ENCODE data around the gene HBE1.
"Not testable (repeated sequence)": the region's sequence is repeated elsewhere in the genome, so short reads cannot be mapped to it uniquely, and the experiment has no call there.

Gene HBE1

GRCh38 chr11:5272395-5273017 is 2.8 kb upstream of the HBE1 start:
- TF ChIP-seq, protein P1, sequence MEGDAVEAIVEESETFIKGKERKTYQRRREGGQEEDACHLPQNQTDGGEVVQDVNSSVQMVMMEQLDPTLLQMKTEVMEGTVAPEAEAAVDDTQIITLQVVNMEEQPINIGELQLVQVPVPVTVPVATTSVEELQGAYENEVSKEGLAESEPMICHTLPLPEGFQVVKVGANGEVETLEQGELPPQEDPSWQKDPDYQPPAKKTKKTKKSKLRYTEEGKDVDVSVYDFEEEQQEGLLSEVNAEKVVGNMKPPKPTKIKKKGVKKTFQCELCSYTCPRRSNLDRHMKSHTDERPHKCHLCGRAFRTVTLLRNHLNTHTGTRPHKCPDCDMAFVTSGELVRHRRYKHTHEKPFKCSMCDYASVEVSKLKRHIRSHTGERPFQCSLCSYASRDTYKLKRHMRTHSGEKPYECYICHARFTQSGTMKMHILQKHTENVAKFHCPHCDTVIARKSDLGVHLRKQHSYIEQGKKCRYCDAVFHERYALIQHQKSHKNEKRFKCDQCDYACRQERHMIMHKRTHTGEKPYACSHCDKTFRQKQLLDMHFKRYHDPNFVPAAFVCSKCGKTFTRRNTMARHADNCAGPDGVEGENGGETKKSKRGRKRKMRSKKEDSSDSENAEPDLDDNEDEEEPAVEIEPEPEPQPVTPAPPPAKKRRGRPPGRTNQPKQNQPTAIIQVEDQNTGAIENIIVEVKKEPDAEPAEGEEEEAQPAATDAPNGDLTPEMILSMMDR (IDR thresholded peaks at IDR 0.05; ENCODE audit: borderline replicate concordance, control extremely low read depth, extremely low read depth, insufficient read depth, missing control alignments) = no peak
- in situ Hi-C loops (cut with MboI; ENCODE audit: low sequenced_read_pairs, unreplicated experiment) = no loop called here

DNA sequence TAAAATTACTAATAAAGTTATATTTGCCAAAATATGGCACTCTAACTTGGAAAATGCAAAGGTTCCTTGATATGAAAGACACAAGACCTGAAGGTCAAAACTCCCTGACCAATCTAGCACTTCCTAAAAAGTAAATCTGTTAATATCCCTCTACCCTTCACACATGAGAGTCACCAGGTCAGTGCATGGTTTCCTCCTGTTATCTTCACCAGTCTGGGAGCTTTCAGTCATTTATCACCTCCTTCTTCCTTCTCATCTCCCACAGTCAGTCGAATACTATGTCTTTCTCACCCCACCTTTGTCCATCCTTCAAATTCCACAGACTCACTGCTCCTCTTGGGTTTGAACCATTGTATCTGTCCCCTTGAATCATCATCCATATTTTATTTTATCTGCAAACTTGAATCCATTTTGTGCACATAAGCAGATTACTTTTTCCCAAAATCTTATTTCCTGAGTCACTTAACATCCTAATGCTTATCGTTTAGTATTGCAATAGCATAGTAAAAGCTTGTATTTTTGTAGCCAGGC is 2.6 kb downstream of the HBE1 start:
- no peak for DNase-seq (ENCODE audit: low spot score)
- in situ Hi-C loops (cut with MboI; ENCODE audit: low sequenced_read_pairs, unreplicated experiment) = no loop called here
- TF ChIP-seq, protein P1 (IDR thresholded peaks at IDR 0.05; ENCODE audit: borderline replicate concordance, control extremely low read depth, extremely low read depth, insufficient read depth, missing control alignments) = no peak

More at GRCh38 chr11:5272395-5273017, 2.8 kb upstream of the HBE1 start:
- no peak for DNase-seq (ENCODE audit: low spot score)

DNA sequence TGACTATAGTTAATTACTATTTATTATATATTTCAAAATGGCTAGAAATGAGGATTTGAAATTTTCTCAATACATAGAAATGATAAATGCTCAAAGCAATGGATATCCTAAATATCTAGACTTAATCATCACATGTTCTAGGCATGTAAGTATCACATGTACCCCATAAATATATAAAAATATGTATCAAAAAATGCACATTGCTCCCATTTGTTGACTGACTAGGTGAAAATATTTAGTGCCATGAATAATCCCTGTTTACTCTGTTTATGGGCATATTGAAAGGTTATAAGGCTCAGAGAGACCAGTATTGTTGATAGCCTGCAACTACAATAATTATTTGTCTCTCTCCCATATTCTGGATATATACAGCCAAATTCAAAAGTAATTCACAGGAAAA is 3.1 kb downstream of the HBE1 start:
- TF ChIP-seq, protein P1 (IDR thresholded peaks at IDR 0.05; ENCODE audit: borderline replicate concordance, control extremely low read depth, extremely low read depth, insufficient read depth, missing control alignments) = no peak
- in situ Hi-C loops (cut with MboI; ENCODE audit: low sequenced_read_pairs, unreplicated experiment) = no loop called here
- DNase-seq (ENCODE audit: low spot score) = no peak

GRCh38 chr11:5265832-5266231 is 3.9 kb downstream of the HBE1 start:
- in situ Hi-C loops (cut with MboI; ENCODE audit: low sequenced_read_pairs, unreplicated experiment) = no loop called here
- no peak for DNase-seq (ENCODE audit: low spot score)
- TF ChIP-seq, protein P1 (IDR thresholded peaks at IDR 0.05; ENCODE audit: borderline replicate concordance, control extremely low read depth, extremely low read depth, insufficient read depth, missing control alignments) = no peak

GRCh38 chr11:5258543-5259262 is 11.0 kb downstream of the HBE1 start:
- TF ChIP-seq, protein P1 (IDR thresholded peaks at IDR 0.05; ENCODE audit: borderline replicate concordance, control extremely low read depth, extremely low read depth, insufficient read depth, missing control alignments) = no peak
- DNase-seq (ENCODE audit: low spot score) = no peak
- in situ Hi-C loops (cut with MboI; ENCODE audit: low sequenced_read_pairs, unreplicated experiment) = no loop called here

DNA sequence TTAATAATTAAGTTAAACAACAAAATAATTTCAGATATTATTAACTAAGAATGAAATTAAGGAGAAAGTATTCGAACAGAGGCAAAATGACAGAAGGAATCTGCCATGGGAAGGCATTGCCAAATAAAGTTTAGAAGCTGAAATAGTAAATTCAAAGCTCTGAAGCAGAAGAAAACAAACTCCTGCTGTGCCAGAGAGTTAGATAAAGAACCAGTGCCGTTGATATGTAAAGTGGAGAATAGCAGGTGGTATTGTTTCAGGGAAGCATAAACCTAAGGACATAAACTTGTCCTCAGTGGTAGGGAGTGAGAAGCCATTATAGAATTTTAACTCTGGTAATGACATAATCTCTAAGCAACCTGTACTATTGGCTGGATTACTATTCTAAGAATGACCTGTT is 12.4 kb downstream of the HBE1 start:
- no peak for DNase-seq (ENCODE audit: low spot score)
- TF ChIP-seq, protein P1 (IDR thresholded peaks at IDR 0.05; ENCODE audit: borderline replicate concordance, control extremely low read depth, extremely low read depth, insufficient read depth, missing control alignments) = no peak
- in situ Hi-C loops (cut with MboI; ENCODE audit: low sequenced_read_pairs, unreplicated experiment) = no loop called here

- in situ Hi-C loops (cut with MboI; ENCODE audit: low sequenced_read_pairs, unreplicated experiment); DNase-seq (ENCODE audit: low spot score): not testable (repeated sequence)
Measured at GRCh38 chr11:5254646-5255413, 14.9 kb downstream of the HBE1 start, which contains the start of gene HBG2. Gene HBG2, minus strand, starts transcription at chr11:5254781. Its CDS starts 53 bp downstream, at chr11:5254728.

- DNase-seq (ENCODE audit: low spot score); in situ Hi-C loops (cut with MboI; ENCODE audit: low sequenced_read_pairs, unreplicated experiment): not testable (repeated sequence)
Measured at GRCh38 chr11:5254023-5254422, 15.7 kb downstream of the HBE1 start.

- in situ Hi-C loops (cut with MboI; ENCODE audit: low sequenced_read_pairs, unreplicated experiment); DNase-seq (ENCODE audit: low spot score): not testable (repeated sequence)
Measured at GRCh38 chr11:5253440-5253839, 16.3 kb downstream of the HBE1 start.
